ENCODE data around the gene GBX2. TPM values are rescaled to one million over a fixed set of nuclear protein-coding genes. Genes with fewer than 3 reads are reported as not detected.

Gene GBX2
- total and polyA plus RNA-seq, 9 of the 15 experiments (the other 6 are each of a cell fraction or from before 2014, with no cell fraction given), result 0.03 to 0.53 (median 0.27) TPM; not detected in 1

GRCh38 chr2:236166796-236167296, 1.3 kb downstream of the GBX2 start:
- Histone ChIP-seq H3K9me3 (replicated peaks; ENCODE audit: control insufficient read depth, insufficient read depth, low read depth, low read length) (no peaks in the 10 kb centered on the region), H3K36me3 (ENCODE audit: control insufficient read depth, insufficient read depth, low read length) (no peaks in the 10 kb centered on the region), H3K27ac (ENCODE audit: extremely low read depth, low read depth, low read length) (no peak overlapping the region), H3K4me3 (peak overlapping the region; percentile 46), H4K20me1 (replicated peaks; ENCODE audit: control insufficient read depth, insufficient read depth, low read length) (no peaks in the 10 kb centered on the region), H3K4me2 (ENCODE audit: insufficient read depth, low read length) (peak overlapping the region; percentile 66), H3K4me1 (replicated peaks in 1 of 2; ENCODE audit: control insufficient read depth in 2 of 2, insufficient read depth in 2 of 2, low read length in 2 of 2) (peaks cover 0 to 25% of the 10 kb centered on the region in 2 experiments; a peak in 2 of 5 replicates), H3K79me2 (ENCODE audit: control insufficient read depth, insufficient read depth, low read length) (no peaks in the 10 kb centered on the region), H3K9me1 (ENCODE audit: control insufficient read depth, insufficient read depth, low read length) (no peaks in the 10 kb centered on the region), H2AFZ (ENCODE audit: low read depth, low read length) (no peak overlapping the region), H3K9ac (ENCODE audit: insufficient read depth in 1 of 2, low read depth in 2 of 2, low read length in 2 of 2) (peak overlapping the region in 1 of 2 experiments; percentile 89; a peak in 2 of 4 replicates), H3K27me3 (ENCODE audit: control insufficient read depth in 2 of 2, insufficient read depth in 2 of 2, low read length in 2 of 2) (peaks cover 0 to 7% of the 10 kb centered on the region in 2 experiments; a peak in 2 of 5 replicates)
- POLR2A ChIA-PET, result no interaction called here
- FAIRE-seq (no peak), DNase-seq (ENCODE audit: extremely low read depth in 1 of 4, low spot score in 3 of 4) (peak in 1 of 4 experiments; percentile 11), ATAC-seq (no peak; the same call in 2 of the 3 replicates)
- no TSS peak for BruUV-seq (replicated peaks)
- in situ Hi-C loops (cut with MboI) (no loop called here), intact Hi-C loops (cut with micrococcal nuclease) (no loop called here)
- 23% methylated on average over 20 of the region's 29 CpGs for WGBS (ENCODE audit: insufficient coverage, low coverage, missing lambda C conversion rate)
- TF ChIP-seq CBX5 (IDR thresholded peaks at IDR 0.05; ENCODE audit: borderline replicate concordance, low read depth) (no peak), NFXL1 (CRISPR knock-in tag; IDR thresholded peaks at IDR 0.05) (no peak), U2AF2 (optimal IDR thresholded peaks at IDR 0.05; ENCODE audit: low read depth, low read length) (no peak), CREM (IDR thresholded peaks at IDR 0.05; ENCODE audit: low read depth) (no peak), JUND (IDR thresholded peaks at IDR 0.05; ENCODE audit: borderline replicate concordance, low read depth, low read length) (no peak), JUND (tag; IDR thresholded peaks at IDR 0.05; ENCODE audit: borderline replicate concordance, low read depth, low read length) (no peak), ELF2 (CRISPR knock-in tag; IDR thresholded peaks at IDR 0.05) (no peak), MIER1 (IDR thresholded peaks at IDR 0.05; ENCODE audit: low read depth) (no peak), HDAC6 (IDR thresholded peaks at IDR 0.05; ENCODE audit: low read depth, low read length) (no peak), LCOR (CRISPR knock-in tag; IDR thresholded peaks at IDR 0.05) (no peak), XRCC3 (IDR thresholded peaks at IDR 0.05) (no peak), RB1 (IDR thresholded peaks at IDR 0.05; ENCODE audit: low read depth) (no peak), SRSF7 (optimal IDR thresholded peaks at IDR 0.05; ENCODE audit: low read depth, low read length) (no peak), KAT8 (IDR thresholded peaks at IDR 0.05; ENCODE audit: low read depth) (no peak), KAT2B (IDR thresholded peaks at IDR 0.05; ENCODE audit: low read depth, low read length) (no peak), RNF2 (IDR thresholded peaks at IDR 0.05) (no peak), MCM5 (IDR thresholded peaks at IDR 0.05; ENCODE audit: low read depth) (no peak)
- TF ChIP-seq, protein P1, sequence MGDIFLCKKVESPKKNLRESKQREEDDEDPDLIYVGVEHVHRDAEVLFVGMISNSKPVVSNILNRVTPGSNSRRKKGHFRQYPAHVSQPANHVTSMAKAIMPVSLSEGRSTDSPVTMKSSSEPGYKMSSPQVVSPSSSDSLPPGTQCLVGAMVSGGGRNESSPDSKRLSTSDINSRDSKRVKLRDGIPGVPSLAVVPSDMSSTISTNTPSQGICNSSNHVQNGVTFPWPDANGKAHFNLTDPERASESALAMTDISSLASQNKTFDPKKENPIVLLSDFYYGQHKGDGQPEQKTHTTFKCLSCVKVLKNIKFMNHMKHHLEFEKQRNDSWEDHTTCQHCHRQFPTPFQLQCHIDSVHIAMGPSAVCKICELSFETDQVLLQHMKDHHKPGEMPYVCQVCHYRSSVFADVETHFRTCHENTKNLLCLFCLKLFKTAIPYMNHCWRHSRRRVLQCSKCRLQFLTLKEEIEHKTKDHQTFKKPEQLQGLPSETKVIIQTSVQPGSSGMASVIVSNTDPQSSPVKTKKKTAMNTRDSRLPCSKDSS (IDR thresholded peaks at IDR 0.05; ENCODE audit: low read depth, partially characterized antibody), result no peak
- TF ChIP-seq, protein P2, sequence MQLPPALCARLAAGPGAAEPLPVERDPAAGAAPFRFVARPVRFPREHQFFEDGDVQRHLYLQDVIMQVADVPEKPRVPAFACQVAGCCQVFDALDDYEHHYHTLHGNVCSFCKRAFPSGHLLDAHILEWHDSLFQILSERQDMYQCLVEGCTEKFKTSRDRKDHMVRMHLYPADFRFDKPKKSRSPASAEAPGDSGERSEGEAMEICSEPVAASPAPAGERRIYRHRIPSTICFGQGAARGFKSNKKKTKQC (CRISPR knock-in tag; IDR thresholded peaks at IDR 0.05), result no peak
- CTCF ChIA-PET (ENCODE audit: low intra/inter-chr PET ratio), result no interaction called here

Measured in K562 (cell line).